Measurements from ENCODE around the gene KCNS3.

KCNS3 gene

GRCh38 chr2:17959356-17959755 lies 80.9 kb downstream of the KCNS3 start:
- Histone ChIP-seq H2BK12ac (ENCODE audit: low read length in 2 of 2) (no peak overlapping the region), H2BK120ac (ENCODE audit: low read depth, low read length) (no peak overlapping the region), H3K4ac (ENCODE audit: low read depth in 1 of 2, low read length in 2 of 2) (no peak overlapping the region), H3K27ac (ENCODE audit: low read length, poor library complexity, severe bottlenecking) (no peak overlapping the region), H4K91ac (ENCODE audit: low read length) (no peak overlapping the region), H3K27me3 (ENCODE audit: control insufficient read depth in 1 of 2, insufficient read depth in 1 of 2, low read length in 2 of 2) (peaks cover 4 to 18% of the 10 kb centered on the region in 2 experiments), H3K79me1 (replicated peaks; ENCODE audit: low read length, poor library complexity, severe bottlenecking) (no peaks in the 10 kb centered on the region), H3K23ac (ENCODE audit: low read length in 2 of 2) (no peak overlapping the region), H3K4me3 (ENCODE audit: insufficient read depth in 1 of 2, low read depth in 1 of 2, low read length in 2 of 2) (no peak overlapping the region), H2AK5ac (ENCODE audit: low read length, severe bottlenecking) (no peak overlapping the region), H3K9ac (ENCODE audit: low read length) (no peak overlapping the region), H3K4me1 (ENCODE audit: control insufficient read depth, insufficient read depth, low read depth, low read length) (peaks cover 7% of the 10 kb centered on the region), H2BK15ac (ENCODE audit: low read depth, poor library complexity, severe bottlenecking) (no peak overlapping the region), H2BK5ac (ENCODE audit: low read depth, low read length, poor library complexity, severe bottlenecking) (no peak overlapping the region), H3K4me2 (ENCODE audit: low read length, poor library complexity, severe bottlenecking) (no peak overlapping the region), H3K18ac (ENCODE audit: low read depth in 1 of 2, low read length in 2 of 2) (no peak overlapping the region), H3K14ac (ENCODE audit: low read length in 2 of 2) (no peak overlapping the region), H3K36me3 (ENCODE audit: control insufficient read depth in 1 of 2, insufficient read depth in 2 of 2, low read depth in 1 of 2, low read length in 2 of 2) (no peaks in the 10 kb centered on the region), H2AFZ (ENCODE audit: low read depth, low read length) (no peak overlapping the region), H3K9me3 (ENCODE audit: control insufficient read depth, low read length) (no peaks in the 10 kb centered on the region), H4K8ac (ENCODE audit: low read length) (no peak overlapping the region)
- DNase-seq, result no peak
- WGBS, result no CpG with 5 or more reads among the region's 3 CpGs

- Histone ChIP-seq H3K9me3 (ENCODE audit: control insufficient read depth, low read length) (no peaks in the 10 kb centered on the region), H2BK5ac (ENCODE audit: low read depth, low read length, poor library complexity, severe bottlenecking) (no peak overlapping the region), H3K4me3 (ENCODE audit: insufficient read depth in 1 of 2, low read depth in 1 of 2, low read length in 2 of 2) (no peak overlapping the region), H2BK12ac (ENCODE audit: low read length in 2 of 2) (no peak overlapping the region), H4K91ac (ENCODE audit: low read length) (no peak overlapping the region), H4K8ac (ENCODE audit: low read length) (no peak overlapping the region), H3K27me3 (ENCODE audit: control insufficient read depth in 1 of 2, insufficient read depth in 1 of 2, low read length in 2 of 2) (peaks cover 4 to 23% of the 10 kb centered on the region in 2 experiments), H2BK15ac (ENCODE audit: low read depth, poor library complexity, severe bottlenecking) (no peak overlapping the region), H2AK5ac (ENCODE audit: low read length, severe bottlenecking) (no peak overlapping the region), H3K27ac (ENCODE audit: low read length, poor library complexity, severe bottlenecking) (no peak overlapping the region), H3K4me1 (ENCODE audit: control insufficient read depth, insufficient read depth, low read depth, low read length) (peaks cover 7% of the 10 kb centered on the region), H3K4me2 (ENCODE audit: low read length, poor library complexity, severe bottlenecking) (no peak overlapping the region), H3K18ac (ENCODE audit: low read depth in 1 of 2, low read length in 2 of 2) (no peak overlapping the region), H3K36me3 (ENCODE audit: control insufficient read depth in 1 of 2, insufficient read depth in 2 of 2, low read depth in 1 of 2, low read length in 2 of 2) (no peaks in the 10 kb centered on the region), H3K9ac (ENCODE audit: low read length) (no peak overlapping the region), H3K23ac (ENCODE audit: low read length in 2 of 2) (no peak overlapping the region), H3K79me1 (replicated peaks; ENCODE audit: low read length, poor library complexity, severe bottlenecking) (no peaks in the 10 kb centered on the region), H2AFZ (ENCODE audit: low read depth, low read length) (no peak overlapping the region), H3K14ac (ENCODE audit: low read length in 2 of 2) (no peak overlapping the region), H3K4ac (ENCODE audit: low read depth in 1 of 2, low read length in 2 of 2) (no peak overlapping the region), H2BK120ac (ENCODE audit: low read depth, low read length) (no peak overlapping the region)
- no peak for DNase-seq
- 88% methylated on average over 5 of the region's 5 CpGs for WGBS
Measured at GRCh38 chr2:17959833-17960232, 81.4 kb downstream of the KCNS3 start.

GRCh38 chr2:17960925-17961324 lies 82.5 kb downstream of the KCNS3 start:
- Histone ChIP-seq H2BK12ac (ENCODE audit: low read length in 2 of 2) (no peak overlapping the region), H3K4me3 (ENCODE audit: insufficient read depth in 1 of 2, low read depth in 1 of 2, low read length in 2 of 2) (no peak overlapping the region), H4K91ac (ENCODE audit: low read length) (peak overlapping the region; percentile 4), H4K8ac (ENCODE audit: low read length) (no peak overlapping the region), H3K4me2 (ENCODE audit: low read length, poor library complexity, severe bottlenecking) (no peak overlapping the region), H3K9ac (ENCODE audit: low read length) (no peak overlapping the region), H2BK15ac (ENCODE audit: low read depth, poor library complexity, severe bottlenecking) (no peak overlapping the region), H2AFZ (ENCODE audit: low read depth, low read length) (no peak overlapping the region), H3K4ac (ENCODE audit: low read depth in 1 of 2, low read length in 2 of 2) (no peak overlapping the region), H3K4me1 (ENCODE audit: control insufficient read depth, insufficient read depth, low read depth, low read length) (peaks cover 7% of the 10 kb centered on the region), H3K79me1 (replicated peaks; ENCODE audit: low read length, poor library complexity, severe bottlenecking) (no peaks in the 10 kb centered on the region), H3K14ac (ENCODE audit: low read length in 2 of 2) (no peak overlapping the region), H3K27ac (ENCODE audit: low read length, poor library complexity, severe bottlenecking) (no peak overlapping the region), H3K18ac (ENCODE audit: low read depth in 1 of 2, low read length in 2 of 2) (peak overlapping the region in 1 of 2 experiments; percentile 9), H3K23ac (ENCODE audit: low read length in 2 of 2) (no peak overlapping the region), H2AK5ac (ENCODE audit: low read length, severe bottlenecking) (no peak overlapping the region), H2BK120ac (ENCODE audit: low read depth, low read length) (no peak overlapping the region), H3K27me3 (ENCODE audit: control insufficient read depth in 1 of 2, insufficient read depth in 1 of 2, low read length in 2 of 2) (peaks cover 4 to 27% of the 10 kb centered on the region in 2 experiments), H3K36me3 (ENCODE audit: control insufficient read depth in 1 of 2, insufficient read depth in 2 of 2, low read depth in 1 of 2, low read length in 2 of 2) (no peaks in the 10 kb centered on the region), H3K9me3 (ENCODE audit: control insufficient read depth, low read length) (no peaks in the 10 kb centered on the region), H2BK5ac (ENCODE audit: low read depth, low read length, poor library complexity, severe bottlenecking) (no peak overlapping the region)
- WGBS, result 98% methylated on average over 5 of the region's 6 CpGs
- DNase-seq, result no peak

GRCh38 chr2:17961789-17962188 lies 83.3 kb downstream of the KCNS3 start:
- H3K9ac ChIP-seq (ENCODE audit: low read length), result no peak overlapping the region
- no peak overlapping the region for H2AFZ ChIP-seq (ENCODE audit: low read depth, low read length)
- no peak overlapping the region for H3K23ac ChIP-seq (ENCODE audit: low read length in 2 of 2)
- H3K4me2 ChIP-seq (ENCODE audit: low read length, poor library complexity, severe bottlenecking), result no peak overlapping the region
- no peak overlapping the region for H2AK5ac ChIP-seq (ENCODE audit: low read length, severe bottlenecking)
- H4K91ac ChIP-seq (ENCODE audit: low read length), result no peak overlapping the region
- WGBS, result no CpG with 5 or more reads among the region's 2 CpGs
- H3K27ac ChIP-seq (ENCODE audit: low read length, poor library complexity, severe bottlenecking), result no peak overlapping the region
- no peak overlapping the region for H3K18ac ChIP-seq (ENCODE audit: low read depth in 1 of 2, low read length in 2 of 2)
- no peak overlapping the region for H3K4me3 ChIP-seq (ENCODE audit: insufficient read depth in 1 of 2, low read depth in 1 of 2, low read length in 2 of 2)
- H3K27me3 ChIP-seq (ENCODE audit: control insufficient read depth in 1 of 2, insufficient read depth in 1 of 2, low read length in 2 of 2), result peaks cover 4 to 24% of the 10 kb centered on the region in 2 experiments
- no peak for DNase-seq
- no peaks in the 10 kb centered on the region for H3K79me1 ChIP-seq (replicated peaks; ENCODE audit: low read length, poor library complexity, severe bottlenecking)
- H3K9me3 ChIP-seq (ENCODE audit: control insufficient read depth, low read length), result no peaks in the 10 kb centered on the region
- H3K14ac ChIP-seq (ENCODE audit: low read length in 2 of 2), result no peak overlapping the region
- no peaks in the 10 kb centered on the region for H3K36me3 ChIP-seq (ENCODE audit: control insufficient read depth in 1 of 2, insufficient read depth in 2 of 2, low read depth in 1 of 2, low read length in 2 of 2)
- H2BK5ac ChIP-seq (ENCODE audit: low read depth, low read length, poor library complexity, severe bottlenecking), result no peak overlapping the region
- no peak overlapping the region for H3K4ac ChIP-seq (ENCODE audit: low read depth in 1 of 2, low read length in 2 of 2)
- no peak overlapping the region for H2BK12ac ChIP-seq (ENCODE audit: low read length in 2 of 2)
- H2BK120ac ChIP-seq (ENCODE audit: low read depth, low read length), result no peak overlapping the region
- peaks cover 7% of the 10 kb centered on the region for H3K4me1 ChIP-seq (ENCODE audit: control insufficient read depth, insufficient read depth, low read depth, low read length)
- no peak overlapping the region for H4K8ac ChIP-seq (ENCODE audit: low read length)
- H2BK15ac ChIP-seq (ENCODE audit: low read depth, poor library complexity, severe bottlenecking), result no peak overlapping the region
